HTR-8/SVneo (cell line): Measurements from ENCODE around the gene ANKLE2.
"Not testable (repeated sequence)": the region's sequence is repeated elsewhere in the genome, so short reads cannot be mapped to it uniquely, and the experiment has no call there.

Source experiments
- DNase-seq: peaks from one replicate; pipeline ENCODE4 v3.0.0; 2011; ENCODE audit warnings: low spot score, mixed read lengths; ENCODE audit not compliant: insufficient read length
- FAIRE-seq: peaks from 2 replicates; lab custom pipeline; 2011; peaks lifted over from hg19 to GRCh38; lab: Jason Lieb, UNC

Gene ANKLE2

DNA sequence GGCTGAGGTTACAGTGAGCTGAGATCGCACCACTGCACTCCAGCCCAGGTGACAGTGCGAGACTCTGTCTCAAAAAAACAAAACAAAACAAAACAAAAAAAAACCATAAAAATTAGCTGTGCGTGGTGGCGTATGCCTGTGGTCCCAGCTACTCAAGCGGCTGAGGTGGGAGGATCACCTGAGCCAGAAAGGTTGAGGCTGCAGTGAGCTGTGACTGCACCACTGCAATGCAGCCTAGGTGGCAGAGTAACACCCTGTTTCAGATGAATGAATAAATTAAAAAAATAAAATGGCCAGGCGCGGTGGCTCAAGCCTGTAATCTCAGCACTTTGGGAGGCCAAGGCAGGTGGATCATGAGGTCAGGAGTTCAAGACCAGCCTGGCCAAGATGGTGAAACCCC, 8.0 kb downstream of the ANKLE2 start:
- not testable (repeated sequence) for DNase-seq, FAIRE-seq

DNA sequence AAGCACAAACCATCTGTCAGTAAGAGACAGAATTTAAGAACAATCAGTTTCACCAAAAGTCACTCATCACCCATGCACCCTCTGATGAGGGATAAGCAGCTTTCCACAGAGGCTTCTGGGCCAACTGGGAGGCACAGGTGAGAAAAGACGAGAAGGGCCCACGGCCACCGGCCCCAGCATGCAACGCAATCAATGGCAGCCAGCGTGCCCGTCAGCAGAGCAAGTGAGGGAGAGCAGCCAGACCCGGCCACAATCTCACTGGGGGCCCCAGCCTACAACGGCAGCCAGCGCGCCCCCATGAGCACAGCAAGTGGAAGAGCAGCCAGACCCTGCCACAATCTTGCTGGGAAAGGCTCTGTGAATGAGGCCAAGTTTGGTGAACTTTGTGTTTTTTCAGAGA, 13.3 kb downstream of the ANKLE2 start:
- FAIRE-seq (no peak), DNase-seq (no peak)

DNA sequence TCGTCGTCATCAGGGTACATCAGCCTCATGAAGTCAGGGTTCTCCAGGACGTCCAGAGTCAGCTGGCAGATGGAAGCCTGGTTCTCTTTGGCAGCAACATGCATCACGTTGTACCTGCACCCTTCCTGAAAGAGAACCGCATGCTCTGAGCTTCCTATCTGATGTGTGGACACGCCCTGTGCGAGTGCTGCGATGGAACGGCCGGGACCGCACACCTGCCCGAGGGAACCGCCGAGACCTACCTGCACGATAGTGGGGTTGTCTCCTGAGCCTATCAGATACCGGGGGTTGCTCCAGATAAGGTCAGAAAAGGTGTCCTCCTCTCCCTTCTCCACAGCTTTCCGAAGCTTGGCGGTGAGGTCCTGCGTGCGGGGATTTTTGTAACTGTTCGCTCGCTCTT, 13.7 kb downstream of the ANKLE2 start:
- DNase-seq (no peak), FAIRE-seq (no peak)

DNA sequence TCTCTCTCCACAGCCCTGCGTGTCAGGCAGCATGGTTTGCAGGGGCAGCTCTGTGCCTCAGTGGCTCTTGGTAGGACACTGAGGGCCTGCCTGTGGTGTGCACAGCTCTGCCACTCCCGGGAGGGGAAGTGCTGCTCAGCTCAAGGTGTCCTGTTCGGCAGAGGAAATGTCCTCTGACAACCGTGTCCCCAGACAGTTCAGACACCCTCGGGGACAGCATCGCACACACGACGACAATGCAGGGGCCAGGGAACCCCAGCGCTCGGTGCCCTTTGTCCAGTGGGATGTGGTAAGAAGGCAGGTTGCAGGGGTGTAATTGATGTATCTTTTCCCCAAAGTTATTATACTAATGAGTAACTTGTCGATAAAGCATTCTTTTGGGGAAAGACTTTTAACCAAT, 14.2 kb downstream of the ANKLE2 start:
- no peak for FAIRE-seq

GRCh38 chr12:132746613-132747012, 15.0 kb downstream of the ANKLE2 start:
- DNase-seq (no peak), FAIRE-seq (no peak)

More for the DNA sequence above, 14.2 kb downstream of the ANKLE2 start:
- no peak for DNase-seq

DNA sequence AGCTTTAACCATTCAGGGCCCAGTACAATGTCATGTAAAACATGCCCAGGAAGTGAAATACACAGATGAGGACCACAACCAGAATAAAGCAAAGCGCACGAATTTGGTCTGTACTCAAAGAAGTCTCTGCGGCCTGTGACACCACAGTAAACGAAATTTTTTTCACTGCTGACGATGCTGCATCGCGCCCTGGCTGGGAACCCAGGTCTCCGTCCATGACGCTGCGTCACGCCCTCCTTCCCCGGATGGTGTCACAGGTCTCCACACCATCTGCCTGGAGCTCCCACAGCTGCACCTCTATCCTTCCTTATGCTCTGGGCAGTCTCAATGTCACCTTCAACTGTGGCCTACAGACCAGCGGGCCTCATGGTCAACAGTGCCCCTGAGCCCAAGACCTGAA, 17.8 kb downstream of the ANKLE2 start:
- no peak for FAIRE-seq
- no peak for DNase-seq

GRCh38 chr12:132741620-132742019, 20.0 kb downstream of the ANKLE2 start:
- FAIRE-seq (no peak), DNase-seq (no peak)

DNA sequence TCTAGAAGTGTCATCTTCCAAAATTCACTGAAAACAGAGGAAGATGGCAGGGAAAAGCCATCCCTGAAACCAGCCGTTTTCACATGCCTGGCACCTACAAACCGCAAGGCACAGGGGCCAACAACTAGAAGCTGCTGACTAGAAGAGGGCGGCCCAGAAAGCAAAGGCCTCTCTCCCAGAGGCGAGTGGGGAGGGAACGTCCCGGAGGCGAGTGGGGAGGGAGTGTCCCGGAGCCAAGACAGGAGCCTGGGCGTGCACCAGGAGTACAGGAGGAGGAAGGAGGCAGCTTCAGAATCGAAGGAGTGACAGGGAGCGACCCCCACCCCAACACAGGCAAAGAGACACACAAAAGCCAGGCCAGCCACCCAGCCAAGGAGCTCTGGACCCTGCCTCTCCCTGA, 21.0 kb downstream of the ANKLE2 start:
- FAIRE-seq (no peak), DNase-seq (no peak)

- FAIRE-seq (no peak), DNase-seq (no peak)
These were observed 21.4 kb downstream of the ANKLE2 start for GRCh38 chr12:132740313-132740646.

DNA sequence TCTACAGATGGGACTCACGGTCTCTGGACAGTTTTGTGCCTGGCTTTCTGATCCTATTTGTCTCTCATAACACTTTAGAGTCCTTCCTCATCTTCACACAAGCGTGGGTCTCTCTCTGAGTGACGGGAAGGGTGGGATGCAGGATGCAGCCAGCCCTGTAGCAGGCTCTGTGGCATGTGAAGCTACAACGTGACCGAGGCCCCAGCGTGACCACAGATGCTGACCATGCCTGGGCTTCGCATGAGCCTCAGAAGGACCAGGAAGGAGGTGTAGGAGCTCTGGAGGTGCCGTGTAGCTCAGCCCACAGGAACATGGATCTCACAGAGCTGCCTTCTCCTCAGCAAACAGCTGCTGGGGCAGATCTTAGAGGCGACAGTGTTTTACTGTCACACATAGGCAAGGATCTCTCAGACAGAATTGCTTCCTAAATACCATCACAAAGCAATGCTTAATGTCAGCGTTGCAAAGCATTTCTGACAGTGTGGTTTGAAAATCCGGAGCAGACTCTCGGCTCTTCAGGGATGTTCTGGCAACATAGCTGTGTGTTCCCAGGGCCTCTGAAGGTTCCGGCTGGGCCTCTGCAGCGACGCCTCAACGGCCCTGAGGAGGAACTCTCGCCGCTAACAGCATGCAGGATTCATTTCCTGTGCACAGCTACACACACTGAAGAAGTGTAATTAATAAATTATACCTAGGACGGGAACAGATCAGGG, 21.9 kb downstream of the ANKLE2 start:
- no peak for DNase-seq
- FAIRE-seq, result no peak

- DNase-seq, result no peak
- FAIRE-seq, result no peak
These were observed 24.7 kb downstream of the ANKLE2 start for GRCh38 chr12:132736913-132737312.

GRCh38 chr12:132736378-132736777, 25.3 kb downstream of the ANKLE2 start:
- no peak for DNase-seq
- no peak for FAIRE-seq

DNA sequence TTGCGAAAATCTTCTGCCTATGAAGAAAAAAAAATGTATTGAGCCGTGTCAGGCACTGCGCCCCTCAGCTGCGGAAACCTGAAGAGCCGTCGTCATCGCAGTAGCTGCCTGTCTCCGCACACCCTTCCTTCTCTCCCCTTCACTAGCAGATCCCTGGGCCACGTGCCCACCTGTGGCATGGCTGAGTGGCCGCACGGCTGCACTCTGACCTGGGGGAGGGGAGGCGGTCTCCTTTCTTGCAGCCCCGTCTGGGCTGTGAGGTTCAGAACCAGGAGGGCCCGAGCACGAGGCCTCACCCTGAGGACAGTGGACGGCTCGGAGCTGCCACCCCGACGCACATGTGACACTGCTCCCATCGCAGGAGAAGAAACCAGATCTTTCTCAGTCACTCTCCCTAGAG, 26.1 kb downstream of the ANKLE2 start:
- DNase-seq (no peak), FAIRE-seq (no peak)

- FAIRE-seq (no peak), DNase-seq (no peak)
These were observed 27.4 kb downstream of the ANKLE2 start for GRCh38 chr12:132734206-132734605.

DNA sequence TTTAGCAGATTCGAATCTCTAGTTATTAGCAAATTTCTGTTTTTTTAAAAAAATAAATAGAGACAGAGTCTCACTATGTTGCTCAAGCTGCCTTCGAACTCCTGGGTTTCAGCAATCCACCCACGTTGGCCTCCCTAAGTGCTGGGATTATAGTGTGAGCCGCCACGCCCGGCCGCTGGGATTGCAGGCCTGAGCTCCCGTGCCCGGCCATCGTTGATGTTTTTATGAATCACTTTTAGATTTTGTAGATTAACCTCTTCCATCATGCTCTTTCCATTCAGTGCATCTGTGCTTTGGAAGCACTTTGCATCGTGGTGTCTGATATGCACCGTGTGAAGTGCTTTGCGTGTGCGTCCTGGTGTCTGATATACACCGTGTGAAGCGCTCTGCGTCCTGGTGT, 30.1 kb downstream of the ANKLE2 start:
- DNase-seq (no peak), FAIRE-seq (no peak)

GRCh38 chr12:132730353-132730752, 31.3 kb downstream of the ANKLE2 start:
- DNase-seq, result no peak

GRCh38 chr12:132729541-132730320, 31.9 kb downstream of the ANKLE2 start:
- FAIRE-seq, result no peak
- no peak for DNase-seq

More at GRCh38 chr12:132730353-132730752, 31.3 kb downstream of the ANKLE2 start:
- FAIRE-seq, result no peak

DNA sequence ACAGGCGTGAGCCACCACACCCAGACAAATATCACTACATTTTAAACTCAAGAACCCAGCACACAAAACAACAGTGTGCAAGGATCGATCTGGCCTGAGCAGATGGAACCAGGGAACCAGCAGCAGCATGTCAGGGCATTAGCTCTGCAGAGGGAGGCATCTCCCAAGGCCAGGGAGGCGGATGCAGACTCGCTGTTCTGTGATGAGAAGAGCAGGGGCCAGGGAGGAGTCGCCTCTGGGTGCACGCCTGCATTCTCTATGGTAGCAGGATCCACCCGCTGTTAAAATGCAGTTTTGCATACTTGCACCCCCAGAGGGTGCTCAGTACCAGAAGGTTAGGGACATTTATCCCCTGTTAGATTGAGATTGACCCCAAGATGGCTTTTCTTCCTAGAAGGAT, 33.1 kb downstream of the ANKLE2 start:
- DNase-seq (no peak), FAIRE-seq (no peak)

- no peak for DNase-seq
- FAIRE-seq, result no peak
These were observed 34.4 kb downstream of the ANKLE2 start for GRCh38 chr12:132727091-132727794.

GRCh38 chr12:132726386-132726785, 35.2 kb downstream of the ANKLE2 start:
- FAIRE-seq (no peak), DNase-seq (no peak)
